Measurements from ENCODE around the gene SIRT7.

- TF ChIP-seq CTCF (IDR thresholded peaks at IDR 0.05) (no peak), POLR2A (IDR thresholded peaks at IDR 0.05) (no peak)
Observed at GRCh38 chr17:81920612-81921536, 2.9 kb upstream of the SIRT7 start.
